Measurements from ENCODE around the gene ALAD. TPM values are rescaled to one million over a fixed set of nuclear protein-coding genes. Genes with fewer than 3 reads are reported as not detected.
A peak's percentile ranks its signal among the peaks of the same experiment; 100 is the strongest.

The ALAD gene
- total and polyA plus RNA-seq, 2 of the 8 experiments (the other 6 are each of a cell fraction or from before 2014, with no cell fraction given): 8.2 to 15.3 TPM

DNA sequence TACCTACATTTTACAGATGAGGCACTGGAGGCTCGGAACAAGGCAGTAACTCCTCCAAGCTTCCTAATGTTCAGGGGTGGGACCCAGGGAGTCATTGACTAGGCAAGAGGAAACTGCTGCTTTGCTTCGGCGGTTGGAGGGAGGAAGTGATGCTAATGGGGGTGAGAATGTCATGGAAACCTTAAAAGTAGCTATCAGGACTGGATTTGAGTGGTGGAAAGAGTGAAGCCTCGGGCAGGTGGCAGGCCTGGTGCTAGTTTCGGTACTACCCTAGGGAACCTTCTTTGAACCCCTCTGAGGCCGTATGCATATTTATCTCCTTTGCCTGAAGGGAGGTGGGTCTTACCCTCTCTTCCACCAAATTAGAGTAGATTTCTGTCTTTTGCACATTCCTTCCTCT lies 50.1 kb downstream of the ALAD start:
- peaks cover 0 to 14% (median 2%) of the 10 kb centered on the region in 4 experiments; a peak in 5 of 7 replicates for H3K27me3 ChIP-seq (replicated peaks in 1 of 4; ENCODE audit: control insufficient read depth in 3 of 4, extremely low read depth in 1 of 4, insufficient read depth in 3 of 4, low read length in 3 of 4)
- CTCF ChIA-PET (ENCODE audit: partially characterized antibody): interaction anchor here (0.9 to 4.0 kb wide), 11 partner anchors 8 to 731 kb away, joined by 3 to 12 read pairs (median 4); partner anchors contain the start of genes CDC26, PRPF4 and WDR31
- TF ChIP-seq NRF1 (IDR thresholded peaks at IDR 0.05; ENCODE audit: low read depth, low read length) (no peak), YY1 (IDR thresholded peaks at IDR 0.05; ENCODE audit: low read depth, low read length) (no peak), JUN (IDR thresholded peaks at IDR 0.05; ENCODE audit: low read depth, low read length) (no peak), KDM4A (IDR thresholded peaks at IDR 0.05; ENCODE audit: low read depth, low read length, severe bottlenecking) (no peak), EZH2 (IDR thresholded peaks at IDR 0.05; ENCODE audit: low read depth, low read length, severe bottlenecking) (no peak), TCF12 (IDR thresholded peaks at IDR 0.05; ENCODE audit: low read depth, low read length) (no peak), MAFK (IDR thresholded peaks at IDR 0.05; ENCODE audit: low read depth, low read length) (no peak), CHD1 (IDR thresholded peaks at IDR 0.05; ENCODE audit: low read depth, low read length) (no peak), POU5F1 (IDR thresholded peaks at IDR 0.05; ENCODE audit: low read depth, low read length) (no peak), SP4 (IDR thresholded peaks at IDR 0.05; ENCODE audit: low read length) (no peak), TEAD4 (IDR thresholded peaks at IDR 0.05; ENCODE audit: low read depth, low read length) (no peak), TAF1 (IDR thresholded peaks at IDR 0.05; ENCODE audit: low read depth, low read length) (no peak)
- TF ChIP-seq, protein P1, sequence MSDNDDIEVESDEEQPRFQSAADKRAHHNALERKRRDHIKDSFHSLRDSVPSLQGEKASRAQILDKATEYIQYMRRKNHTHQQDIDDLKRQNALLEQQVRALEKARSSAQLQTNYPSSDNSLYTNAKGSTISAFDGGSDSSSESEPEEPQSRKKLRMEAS (IDR thresholded peaks at IDR 0.05): no peak
- TF ChIP-seq, protein P2, sequence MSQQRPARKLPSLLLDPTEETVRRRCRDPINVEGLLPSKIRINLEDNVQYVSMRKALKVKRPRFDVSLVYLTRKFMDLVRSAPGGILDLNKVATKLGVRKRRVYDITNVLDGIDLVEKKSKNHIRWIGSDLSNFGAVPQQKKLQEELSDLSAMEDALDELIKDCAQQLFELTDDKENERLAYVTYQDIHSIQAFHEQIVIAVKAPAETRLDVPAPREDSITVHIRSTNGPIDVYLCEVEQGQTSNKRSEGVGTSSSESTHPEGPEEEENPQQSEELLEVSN (IDR thresholded peaks at IDR 0.05): no peak

More for the DNA sequence above, 50.1 kb downstream of the ALAD start:
- Histone ChIP-seq H2BK12ac (ENCODE audit: low read depth, low read length) (no peak overlapping the region), H3K23me2 (ENCODE audit: low read depth, low read length) (peaks cover 11% of the 10 kb centered on the region; the same call in 1 of the 2 replicates), H2AFZ (ENCODE audit: low read length) (no peak overlapping the region), H2BK120ac (replicated peaks; ENCODE audit: low read depth, low read length) (no peak overlapping the region), H3K4me2 (ENCODE audit: insufficient read depth in 1 of 2, low read depth in 2 of 2, low read length in 2 of 2) (peak overlapping the region in 1 of 2 experiments; percentile 86; a peak in 2 of 4 replicates), H2AK5ac (ENCODE audit: low read depth, low read length) (no peak overlapping the region), H3K79me1 (ENCODE audit: low read depth, low read length) (no peaks in the 10 kb centered on the region; the same call in none of the 2 replicates), H3K36me3 (ENCODE audit: control insufficient read depth in 2 of 4, insufficient read depth in 4 of 4, low read length in 3 of 4) (no peaks in the 10 kb centered on the region), H3K79me2 (ENCODE audit: control insufficient read depth in 1 of 2, insufficient read depth in 2 of 2, low read length in 2 of 2) (no peaks in the 10 kb centered on the region), H3K9me3 (ENCODE audit: insufficient read depth in 2 of 2, low read depth in 1 of 2, low read length in 1 of 2) (no peaks in the 10 kb centered on the region), H4K91ac (replicated peaks; ENCODE audit: insufficient read length, low read length) (no peak overlapping the region), H3K9ac (replicated peaks in 1 of 4; ENCODE audit: extremely low read depth in 1 of 4, low read depth in 3 of 4, low read length in 3 of 4) (no peak overlapping the region), H4K5ac (ENCODE audit: insufficient read length, low read depth, low read length) (no peak overlapping the region), H3K4ac (replicated peaks; ENCODE audit: insufficient read length, low read depth, low read length) (no peak overlapping the region), H4K8ac (ENCODE audit: extremely low read depth, insufficient read depth, low read length) (no peak overlapping the region), H2BK5ac (ENCODE audit: low read depth, low read length) (no peak overlapping the region), H3K18ac (ENCODE audit: extremely low read depth, low read length) (no peak overlapping the region), H3K4me3 (ENCODE audit: extremely low read depth in 1 of 4, insufficient read depth in 2 of 4, low read depth in 3 of 4, low read length in 4 of 4) (no peak overlapping the region), H3K27ac (ENCODE audit: low read depth, low read length) (no peak overlapping the region), H3K4me1 (replicated peaks in 1 of 4; ENCODE audit: control insufficient read depth in 3 of 4, insufficient read depth in 4 of 4, low read length in 3 of 4) (peaks cover 5 to 14% (median 10%) of the 10 kb centered on the region in 4 experiments), H4K20me1 (replicated peaks in 1 of 2; ENCODE audit: control insufficient read depth in 1 of 2, insufficient read depth in 2 of 2, low read length in 2 of 2) (peaks cover 0 to 2% of the 10 kb centered on the region in 2 experiments), H2BK15ac (ENCODE audit: low read length) (no peak overlapping the region), H3K14ac (ENCODE audit: insufficient read length) (no peak overlapping the region), H3K56ac (replicated peaks; ENCODE audit: insufficient read length, low read depth, low read length) (no peak overlapping the region), H3K23ac (ENCODE audit: insufficient read length) (no peak overlapping the region), H2BK20ac (ENCODE audit: low read length) (no peak overlapping the region)
- 84% methylated on average over 6 of the region's 6 CpGs; no CpG with 5 or more reads in 1 of the 2 experiments for WGBS, 2 experiments (ENCODE audit: extremely low coverage in 1 of 2, insufficient coverage in 1 of 2, insufficient read length in 1 of 2, insufficient replicate concordance in 2 of 2, low coverage in 1 of 2, low lambda C conversion rate in 2 of 2, missing lambda C conversion rate in 1 of 2)
- DNase-seq (ENCODE audit: low read depth in 1 of 2, low spot score in 2 of 2) (no peak), FAIRE-seq (no peak)
- POLR2A ChIA-PET (ENCODE audit: partially characterized antibody): interaction anchor here (0.8 to 2.8 kb wide), 9 partner anchors 9 to 59 kb away, joined by 3 to 11 read pairs (median 4); partner anchors contain the start of genes C9orf43, HDHD3, POLE3 and WDR31

All from H1 (cell line).